Measurements from ENCODE around the gene NKX2-1. TPM values are rescaled to one million over a fixed set of nuclear protein-coding genes. Genes with fewer than 3 reads are reported as not detected.

NKX2-1 gene
- polyA plus RNA-seq, 2 donors = 0.04 TPM; not detected in 1

DNA sequence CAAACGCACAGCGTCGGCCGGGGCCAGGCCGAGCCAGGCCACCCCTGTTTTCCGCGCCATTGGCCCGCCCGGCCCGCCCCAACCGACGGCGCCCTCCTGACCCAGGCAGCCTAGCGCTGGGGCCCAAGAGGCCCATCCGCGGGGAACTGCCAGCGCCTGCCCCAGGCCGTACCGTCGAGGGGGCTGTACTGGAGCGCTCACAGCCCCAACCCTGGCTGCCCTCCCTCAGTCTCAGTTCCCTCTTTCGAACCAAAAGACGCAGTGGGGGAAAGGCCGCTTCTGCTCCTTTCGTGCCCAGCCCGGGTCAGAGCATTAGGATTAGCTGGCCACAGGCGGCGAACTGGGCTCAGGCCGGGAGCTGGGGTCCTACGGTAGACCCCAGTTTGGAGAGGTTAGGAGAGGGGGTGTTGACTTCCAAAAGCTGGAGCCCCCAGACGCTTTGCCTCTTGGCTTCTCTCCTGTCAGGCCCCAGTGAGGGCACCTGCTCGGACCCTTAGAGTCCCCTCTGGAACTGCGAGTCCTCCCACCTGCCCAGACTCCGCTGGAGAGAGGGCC, 1.9 kb downstream of the NKX2-1 start:
- H3K27ac ChIP-seq (ENCODE audit: low read depth in 2 of 2, low read length in 1 of 2) = no peak overlapping the region
- WGBS, 2 donors = 6 to 7% methylated on average over 33 to 34 of the region's 34 CpGs

DNA sequence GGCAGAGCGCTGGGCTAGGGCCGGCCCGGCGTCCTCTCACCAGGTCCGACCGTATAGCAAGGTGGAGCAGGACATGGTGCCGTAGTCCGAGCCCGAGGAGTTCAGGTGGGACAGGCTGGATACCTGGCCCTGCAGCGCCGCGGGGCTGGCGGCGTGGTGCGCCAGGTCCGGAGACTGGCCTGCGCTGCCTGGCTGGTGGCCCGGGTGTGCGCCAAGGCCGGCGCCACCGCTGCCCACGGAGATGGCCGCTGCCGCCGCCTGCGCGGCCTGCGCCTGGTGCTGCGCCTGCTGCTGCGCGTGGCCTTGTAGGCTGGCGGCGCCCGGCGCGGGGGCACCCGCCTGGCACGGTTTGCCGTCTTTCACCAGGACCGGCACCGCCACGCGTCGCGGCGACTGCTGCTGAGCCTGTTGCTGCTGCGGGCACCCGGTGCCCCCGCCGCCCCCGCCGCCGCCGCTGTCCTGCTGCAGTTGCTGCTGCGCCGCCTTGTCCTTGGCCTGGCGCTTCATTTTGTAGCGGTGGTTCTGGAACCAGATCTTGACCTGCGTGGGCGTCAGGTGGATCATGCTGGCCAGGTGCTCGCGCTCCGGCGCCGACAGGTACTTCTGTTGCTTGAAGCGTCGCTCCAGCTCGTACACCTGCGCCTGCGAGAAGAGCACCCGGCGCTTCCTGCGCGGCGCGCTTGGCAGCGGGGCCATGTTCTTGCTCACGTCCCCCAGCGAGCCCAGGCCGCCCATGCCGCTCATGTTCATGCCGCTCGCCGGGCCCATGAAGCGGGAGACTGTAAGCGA, 2.6 kb downstream of the NKX2-1 start:
- WGBS, 2 donors = 5% methylated on average over 71 to 87 of the region's 87 CpGs
- H3K36me3 ChIP-seq (ENCODE audit: control insufficient read depth in 2 of 2, insufficient read depth in 2 of 2, low read length in 1 of 2) = no peaks in the 10 kb centered on the region
- H3K27me3 ChIP-seq (ENCODE audit: control insufficient read depth in 1 of 2, insufficient read depth in 2 of 2, low read length in 2 of 2) = peaks cover 20 to 72% of the 10 kb centered on the region in 2 donors
- no peak overlapping the region for H3K27ac ChIP-seq (ENCODE audit: low read depth in 2 of 2, low read length in 1 of 2)
- H3K9me3 ChIP-seq (ENCODE audit: control insufficient read depth in 2 of 2, insufficient read depth in 1 of 2, low read depth in 1 of 2, low read length in 1 of 2) = peaks cover 0 to 10% of the 10 kb centered on the region in 2 donors
- H3K4me1 ChIP-seq (ENCODE audit: control insufficient read depth in 2 of 2, insufficient read depth in 2 of 2, low read length in 1 of 2) = peaks cover 16 to 30% of the 10 kb centered on the region in 2 donors
- no peak overlapping the region for H3K4me3 ChIP-seq (ENCODE audit: low read depth in 1 of 2, low read length in 2 of 2)

More for the DNA sequence above, 1.9 kb downstream of the NKX2-1 start:
- Histone ChIP-seq H3K4me1 (ENCODE audit: control insufficient read depth in 2 of 2, insufficient read depth in 2 of 2, low read length in 1 of 2) (peaks cover 16 to 31% of the 10 kb centered on the region in 2 donors), H3K36me3 (ENCODE audit: control insufficient read depth in 2 of 2, insufficient read depth in 2 of 2, low read length in 1 of 2) (no peaks in the 10 kb centered on the region), H3K4me3 (ENCODE audit: low read depth in 1 of 2, low read length in 2 of 2) (no peak overlapping the region), H3K9me3 (ENCODE audit: control insufficient read depth in 2 of 2, insufficient read depth in 1 of 2, low read depth in 1 of 2, low read length in 1 of 2) (peaks cover 0 to 12% of the 10 kb centered on the region in 2 donors), H3K27me3 (ENCODE audit: control insufficient read depth in 1 of 2, insufficient read depth in 2 of 2, low read length in 2 of 2) (peaks cover 16 to 73% of the 10 kb centered on the region in 2 donors)

DNA sequence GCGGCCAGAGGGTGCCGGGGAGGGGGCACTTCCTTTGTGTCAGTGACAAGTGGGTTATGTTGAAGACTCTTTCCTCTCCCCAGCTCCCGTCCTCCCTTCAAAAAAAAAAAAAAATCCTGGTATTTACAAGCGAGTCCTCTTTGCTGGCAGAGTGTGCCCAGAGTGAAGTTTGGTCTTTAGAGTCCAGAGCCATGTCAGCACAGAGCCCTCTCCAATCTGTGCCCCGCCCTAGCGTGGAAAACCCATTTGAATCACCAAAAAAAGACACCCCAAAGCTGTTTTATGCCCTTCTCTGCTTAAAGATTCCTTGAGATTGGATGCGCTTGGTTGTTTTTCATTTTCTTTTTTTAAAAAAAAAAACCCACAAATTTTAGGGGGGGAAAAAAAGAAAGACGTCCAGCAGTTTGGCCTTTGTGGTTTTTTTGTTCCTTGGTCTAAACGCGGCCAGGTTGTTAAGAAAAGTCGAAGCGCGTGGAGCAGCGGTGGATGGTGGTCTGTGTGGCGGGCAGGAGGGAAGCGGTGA, 3.3 kb downstream of the NKX2-1 start:
- Histone ChIP-seq H3K9me3 (ENCODE audit: control insufficient read depth in 2 of 2, insufficient read depth in 1 of 2, low read depth in 1 of 2, low read length in 1 of 2) (peaks cover 0 to 9% of the 10 kb centered on the region in 2 donors), H3K27ac (ENCODE audit: low read depth in 2 of 2, low read length in 1 of 2) (no peak overlapping the region), H3K4me1 (ENCODE audit: control insufficient read depth in 2 of 2, insufficient read depth in 2 of 2, low read length in 1 of 2) (peaks cover 16 to 30% of the 10 kb centered on the region in 2 donors), H3K36me3 (ENCODE audit: control insufficient read depth in 2 of 2, insufficient read depth in 2 of 2, low read length in 1 of 2) (no peaks in the 10 kb centered on the region), H3K27me3 (ENCODE audit: control insufficient read depth in 1 of 2, insufficient read depth in 2 of 2, low read length in 2 of 2) (peaks cover 24 to 68% of the 10 kb centered on the region in 2 donors), H3K4me3 (ENCODE audit: low read depth in 1 of 2, low read length in 2 of 2) (no peak overlapping the region)
- WGBS, 2 donors = 11 to 25% methylated on average over 16 of the region's 16 CpGs

DNA sequence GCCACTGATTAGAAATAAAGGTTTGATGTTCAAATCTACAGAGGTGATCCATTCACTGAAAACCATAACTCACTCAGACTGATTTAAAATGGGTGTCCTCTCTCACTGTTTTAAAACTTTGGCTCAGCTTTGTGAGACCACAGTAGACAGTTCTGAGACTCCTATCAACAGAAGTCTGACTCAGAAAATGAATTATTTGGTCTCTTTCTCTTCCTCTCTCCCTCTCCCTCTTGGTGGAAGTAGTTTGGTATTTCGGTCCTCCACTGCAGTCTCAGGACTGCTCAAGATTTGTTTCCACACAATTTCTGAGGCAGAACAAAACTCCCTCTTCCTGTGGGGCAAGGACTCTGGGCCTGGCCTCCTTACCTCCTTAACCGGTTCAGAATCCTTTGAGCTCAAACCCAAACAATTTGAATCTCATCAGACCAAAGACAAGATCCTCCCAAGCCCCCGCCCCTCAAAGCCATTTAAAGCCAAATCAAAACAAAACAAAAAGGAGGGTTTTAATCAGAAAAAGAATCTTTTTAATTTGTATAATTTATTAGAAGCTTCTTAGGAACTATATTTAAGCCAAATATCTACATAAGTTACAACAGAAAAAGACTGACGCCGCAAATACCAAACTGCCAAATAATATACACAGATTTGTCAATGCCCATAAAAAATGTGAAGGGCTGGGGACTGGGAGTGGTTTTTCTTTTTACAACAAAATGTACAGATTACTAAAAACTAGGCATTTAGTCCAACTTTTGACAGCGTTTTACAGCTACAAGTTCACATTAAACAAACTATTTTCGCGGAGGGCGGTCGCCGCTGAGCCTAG, 3.9 kb downstream of the NKX2-1 start:
- Histone ChIP-seq H3K27ac (ENCODE audit: low read depth in 2 of 2, low read length in 1 of 2) (no peak overlapping the region), H3K4me1 (ENCODE audit: control insufficient read depth in 2 of 2, insufficient read depth in 2 of 2, low read length in 1 of 2) (peaks cover 16 to 26% of the 10 kb centered on the region in 2 donors), H3K4me3 (ENCODE audit: low read depth in 1 of 2, low read length in 2 of 2) (no peak overlapping the region), H3K27me3 (ENCODE audit: control insufficient read depth in 1 of 2, insufficient read depth in 2 of 2, low read length in 2 of 2) (peaks cover 24 to 61% of the 10 kb centered on the region in 2 donors), H3K36me3 (ENCODE audit: control insufficient read depth in 2 of 2, insufficient read depth in 2 of 2, low read length in 1 of 2) (no peaks in the 10 kb centered on the region), H3K9me3 (ENCODE audit: control insufficient read depth in 2 of 2, insufficient read depth in 1 of 2, low read depth in 1 of 2, low read length in 1 of 2) (peaks cover 0 to 6% of the 10 kb centered on the region in 2 donors)
- 29 to 38% methylated on average over 11 of the region's 11 CpGs for WGBS, 2 donors

DNA sequence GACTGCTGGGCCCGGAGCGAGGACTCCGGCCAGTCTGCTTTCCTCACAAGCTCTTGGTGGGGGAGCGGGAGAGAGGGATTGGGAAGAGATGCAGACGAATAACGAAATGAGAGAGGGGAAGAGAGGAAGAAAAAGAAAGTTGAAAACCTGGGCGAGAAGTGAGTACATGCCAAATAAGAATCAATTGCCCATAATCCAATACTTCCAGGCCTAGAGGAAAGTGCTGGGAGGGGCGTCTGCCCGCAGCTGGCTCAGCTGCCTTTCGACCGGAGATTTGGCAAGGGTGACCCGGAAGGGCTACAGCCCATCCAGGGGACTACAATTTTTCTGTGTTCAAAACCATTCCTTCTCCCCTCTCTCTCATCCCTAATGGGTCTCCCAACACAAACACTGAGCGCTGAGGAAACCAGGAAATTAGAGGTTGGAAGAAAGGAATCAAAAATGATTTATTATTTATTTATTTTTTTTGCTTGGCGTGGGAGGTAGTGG, 4.9 kb downstream of the NKX2-1 start:
- no peaks in the 10 kb centered on the region for H3K36me3 ChIP-seq (ENCODE audit: control insufficient read depth in 2 of 2, insufficient read depth in 2 of 2, low read length in 1 of 2)
- no peak overlapping the region for H3K27ac ChIP-seq (ENCODE audit: low read depth in 2 of 2, low read length in 1 of 2)
- no peak overlapping the region for H3K4me3 ChIP-seq (ENCODE audit: low read depth in 1 of 2, low read length in 2 of 2)
- peaks cover 31 to 61% of the 10 kb centered on the region in 2 donors for H3K27me3 ChIP-seq (ENCODE audit: control insufficient read depth in 1 of 2, insufficient read depth in 2 of 2, low read length in 2 of 2)
- peaks cover 6 to 17% of the 10 kb centered on the region in 2 donors for H3K4me1 ChIP-seq (ENCODE audit: control insufficient read depth in 2 of 2, insufficient read depth in 2 of 2, low read length in 1 of 2)
- H3K9me3 ChIP-seq (ENCODE audit: control insufficient read depth in 2 of 2, insufficient read depth in 1 of 2, low read depth in 1 of 2, low read length in 1 of 2) = peaks cover 0 to 6% of the 10 kb centered on the region in 2 donors
- WGBS, 2 donors = 21 to 26% methylated on average over 14 of the region's 14 CpGs

DNA sequence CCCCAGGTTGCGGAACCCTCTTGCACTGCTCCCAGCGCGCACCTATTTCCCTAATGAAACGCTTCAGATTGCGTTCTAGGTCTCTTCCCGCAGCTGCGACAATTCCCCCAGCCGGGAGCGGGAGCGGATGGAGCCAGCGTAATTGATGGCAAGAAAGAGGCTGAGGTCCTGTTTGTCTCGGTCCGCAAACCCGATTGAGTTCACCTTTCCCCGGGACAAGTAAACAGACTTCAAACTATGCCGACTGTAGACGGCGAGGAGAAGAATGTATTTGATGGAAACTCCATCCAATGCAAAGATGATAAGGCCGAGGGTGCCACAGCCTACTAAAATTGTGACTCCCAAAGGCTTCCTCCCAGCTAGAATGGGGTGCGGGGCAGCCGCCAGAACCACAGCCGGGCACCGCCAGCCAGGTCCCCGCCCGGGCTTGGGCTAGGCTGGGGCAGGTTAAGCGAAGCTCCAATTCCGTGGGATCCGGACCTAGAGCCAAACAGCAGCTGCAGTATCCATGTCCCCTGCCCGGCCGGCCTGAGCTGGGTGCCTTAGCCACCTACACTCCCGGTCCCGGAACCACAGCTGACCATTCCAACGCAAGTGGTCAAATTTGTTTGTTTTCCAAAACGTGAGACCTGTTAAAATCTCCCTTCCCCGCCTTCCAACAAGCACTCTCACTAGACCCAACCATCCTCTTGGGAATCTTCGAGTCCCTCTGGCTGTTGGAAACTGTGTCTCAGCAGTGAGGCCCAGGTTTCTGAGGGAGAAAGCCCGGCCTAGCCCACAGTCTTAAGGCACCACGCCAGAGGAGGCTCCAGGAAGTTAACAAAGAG, 5.5 kb downstream of the NKX2-1 start:
- WGBS, 2 donors = 6 to 7% methylated on average over 38 of the region's 38 CpGs
- no peak overlapping the region for H3K27ac ChIP-seq (ENCODE audit: low read depth in 2 of 2, low read length in 1 of 2)
- no peaks in the 10 kb centered on the region for H3K36me3 ChIP-seq (ENCODE audit: control insufficient read depth in 2 of 2, insufficient read depth in 2 of 2, low read length in 1 of 2)
- H3K9me3 ChIP-seq (ENCODE audit: control insufficient read depth in 2 of 2, insufficient read depth in 1 of 2, low read depth in 1 of 2, low read length in 1 of 2) = peaks cover 0 to 6% of the 10 kb centered on the region in 2 donors
- peaks cover 34 to 62% of the 10 kb centered on the region in 2 donors for H3K27me3 ChIP-seq (ENCODE audit: control insufficient read depth in 1 of 2, insufficient read depth in 2 of 2, low read length in 2 of 2)
- H3K4me3 ChIP-seq (ENCODE audit: low read depth in 1 of 2, low read length in 2 of 2) = no peak overlapping the region
- H3K4me1 ChIP-seq (ENCODE audit: control insufficient read depth in 2 of 2, insufficient read depth in 2 of 2, low read length in 1 of 2) = peaks cover 6 to 14% of the 10 kb centered on the region in 2 donors

DNA sequence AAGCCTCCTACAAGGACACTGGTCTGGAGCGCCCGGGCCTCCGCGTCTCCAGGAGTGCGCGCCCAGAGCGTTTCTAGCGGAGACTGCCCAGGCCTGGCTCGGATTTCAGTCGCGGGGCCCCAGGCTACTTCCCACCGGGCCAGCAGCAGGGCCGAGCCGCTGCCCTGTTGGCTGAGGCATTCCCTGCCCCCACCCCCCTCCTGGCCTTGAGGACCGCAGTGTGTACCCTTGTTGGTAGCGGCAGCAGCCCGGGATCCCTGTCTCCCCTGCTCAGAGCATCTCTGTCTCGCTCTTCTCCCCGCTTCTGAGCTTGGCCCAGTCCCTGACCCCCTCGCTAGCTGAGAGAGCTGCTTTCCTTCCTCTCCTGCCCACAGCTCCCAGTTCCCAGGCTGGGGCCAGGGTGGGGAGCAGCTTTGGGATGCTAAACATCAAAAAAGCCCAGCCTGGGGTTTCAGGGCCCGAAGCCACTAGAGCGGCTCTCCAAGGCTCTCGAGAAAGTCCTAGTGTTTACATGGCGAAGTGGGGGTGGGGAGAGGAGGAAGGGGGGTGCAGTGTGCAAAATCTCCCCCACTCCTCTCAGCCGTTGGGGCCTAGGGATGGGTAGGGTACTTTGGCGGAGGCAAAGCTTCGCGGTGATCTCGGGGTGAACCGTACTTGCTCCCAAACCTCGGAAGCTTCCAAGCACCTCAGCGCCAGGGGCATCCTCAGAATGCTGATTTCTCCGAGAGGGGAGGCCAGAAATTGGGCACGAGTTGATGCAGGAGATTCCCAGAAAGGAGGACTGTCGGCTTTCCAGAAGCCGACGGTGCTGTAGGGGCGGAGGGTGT, 6.4 kb downstream of the NKX2-1 start:
- no peak overlapping the region for H3K27ac ChIP-seq (ENCODE audit: low read depth in 2 of 2, low read length in 1 of 2)
- no peaks in the 10 kb centered on the region for H3K36me3 ChIP-seq (ENCODE audit: control insufficient read depth in 2 of 2, insufficient read depth in 2 of 2, low read length in 1 of 2)
- H3K27me3 ChIP-seq (ENCODE audit: control insufficient read depth in 1 of 2, insufficient read depth in 2 of 2, low read length in 2 of 2) = peaks cover 38 to 60% of the 10 kb centered on the region in 2 donors
- no peak overlapping the region for H3K4me3 ChIP-seq (ENCODE audit: low read depth in 1 of 2, low read length in 2 of 2)
- H3K4me1 ChIP-seq (ENCODE audit: control insufficient read depth in 2 of 2, insufficient read depth in 2 of 2, low read length in 1 of 2) = peaks cover 3 to 9% of the 10 kb centered on the region in 2 donors
- WGBS, 2 donors = 6 to 7% methylated on average over 38 of the region's 38 CpGs
- peaks cover 0 to 8% of the 10 kb centered on the region in 2 donors for H3K9me3 ChIP-seq (ENCODE audit: control insufficient read depth in 2 of 2, insufficient read depth in 1 of 2, low read depth in 1 of 2, low read length in 1 of 2)

DNA sequence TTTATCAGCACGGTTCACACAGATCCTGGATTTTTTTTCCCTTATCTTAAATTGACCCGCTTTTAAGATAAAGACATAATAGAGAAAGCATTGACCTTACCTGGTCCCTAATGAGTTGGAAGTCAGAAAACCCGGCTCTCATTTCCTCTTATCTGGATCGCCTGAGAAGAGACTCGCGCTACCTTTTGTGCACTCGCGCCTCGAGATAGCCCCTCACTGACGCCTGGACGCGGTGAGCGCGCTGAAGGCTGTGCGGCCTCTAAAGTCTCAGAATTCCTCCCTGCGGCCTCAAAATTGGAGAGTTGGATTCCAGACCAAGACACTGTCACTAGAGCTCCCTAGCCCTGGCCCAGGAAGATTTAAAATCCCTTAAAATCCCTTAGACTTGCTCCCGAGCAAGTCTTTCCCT, 7.0 kb downstream of the NKX2-1 start:
- WGBS, 2 donors = 9 to 15% methylated on average over 17 of the region's 17 CpGs
- Histone ChIP-seq H3K4me1 (ENCODE audit: control insufficient read depth in 2 of 2, insufficient read depth in 2 of 2, low read length in 1 of 2) (peaks cover 2 to 8% of the 10 kb centered on the region in 2 donors), H3K36me3 (ENCODE audit: control insufficient read depth in 2 of 2, insufficient read depth in 2 of 2, low read length in 1 of 2) (no peaks in the 10 kb centered on the region), H3K27ac (ENCODE audit: low read depth in 2 of 2, low read length in 1 of 2) (no peak overlapping the region), H3K27me3 (ENCODE audit: control insufficient read depth in 1 of 2, insufficient read depth in 2 of 2, low read length in 2 of 2) (peaks cover 36 to 60% of the 10 kb centered on the region in 2 donors), H3K4me3 (ENCODE audit: low read depth in 1 of 2, low read length in 2 of 2) (no peak overlapping the region), H3K9me3 (ENCODE audit: control insufficient read depth in 2 of 2, insufficient read depth in 1 of 2, low read depth in 1 of 2, low read length in 1 of 2) (peaks cover 0 to 8% of the 10 kb centered on the region in 2 donors)
